Right ventricle myocardium inferior (tissue), 1 donor: Measurements from ENCODE around the gene XBP1. TPM values are rescaled to one million over a fixed set of nuclear protein-coding genes. Genes with fewer than 3 reads are reported as not detected.
A peak's percentile ranks its signal among the peaks of the same experiment; 100 is the strongest.

Experiments used
- ATAC-seq: fragments of 200-7000 bp; cut with Tn5 transposase; one replicate; pipeline ENCODE4 v1.9.1; 2020; ENCODE audit warnings: mild to moderate bottlenecking, moderate library complexity
- DNase-seq: peaks from one replicate; pipeline ENCODE4 v3.0.0; 2021; ENCODE audit errors: missing footprints
- intact Hi-C: fragments of 100-400 bp; cut with DNase I; formaldehyde crosslinking; loops from one replicate; pipeline ENCODE4 v1.11.0; 2022
- total RNA-seq: library from RNA; stranded (reverse); fragmentation: NEBNext Ultra II Directional; extraction: Animal tissue kit (Norgen Biotek cat#: 25700); gene quantifications from one replicate; pipeline ENCODE4 v1.2.1, GENCODE V29; 2021
- donor health status: DM: no; HTN: yes; CAD: no; lungs with severe emphysema.

XBP1 gene
- total RNA-seq, 1 donor from 2014 or later: 71.8 TPM

DNA sequence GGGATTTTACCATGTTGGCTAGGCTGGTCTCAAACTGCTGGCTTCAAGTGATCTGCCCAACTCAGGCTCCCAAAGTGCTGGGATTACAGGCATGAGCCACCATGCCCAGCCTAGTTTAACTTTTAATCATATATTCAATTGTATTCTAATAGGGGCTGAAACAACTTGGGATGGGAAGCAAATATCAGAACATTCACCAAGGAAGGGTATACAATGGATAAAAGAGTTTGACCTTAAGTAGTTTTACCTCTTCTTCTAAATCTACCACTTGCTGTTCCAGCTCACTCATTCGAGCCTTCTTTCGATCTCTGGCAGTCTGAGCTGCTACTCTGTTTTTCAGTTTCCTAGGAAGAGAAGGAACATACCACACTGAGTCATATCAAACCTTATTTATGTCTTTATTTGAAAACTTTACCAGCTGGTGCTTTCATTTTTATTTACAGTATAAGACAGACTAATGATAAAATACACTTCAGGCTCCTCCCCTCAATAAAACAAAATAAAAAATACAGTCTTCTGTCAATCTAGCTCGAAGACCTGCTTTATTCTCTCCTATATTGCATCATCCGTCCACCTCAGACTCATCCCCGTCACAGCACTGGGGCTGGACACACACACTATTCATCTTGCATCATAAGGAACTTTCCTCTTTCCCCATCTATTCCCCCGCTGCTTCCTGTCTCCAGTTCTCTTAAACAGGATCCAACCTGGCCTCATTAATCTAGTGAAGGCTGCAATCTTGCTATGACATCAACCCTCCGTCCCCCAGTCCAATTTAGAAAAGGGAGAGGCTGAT lies 1.4 kb downstream of the XBP1 start:
- DNase-seq (no peak), ATAC-seq (peak; percentile 27)
- intact Hi-C loops: loop anchor here (2.0 kb wide), 1 partner anchor 26 kb away; the partner anchor contains the start of gene CCDC117

DNA sequence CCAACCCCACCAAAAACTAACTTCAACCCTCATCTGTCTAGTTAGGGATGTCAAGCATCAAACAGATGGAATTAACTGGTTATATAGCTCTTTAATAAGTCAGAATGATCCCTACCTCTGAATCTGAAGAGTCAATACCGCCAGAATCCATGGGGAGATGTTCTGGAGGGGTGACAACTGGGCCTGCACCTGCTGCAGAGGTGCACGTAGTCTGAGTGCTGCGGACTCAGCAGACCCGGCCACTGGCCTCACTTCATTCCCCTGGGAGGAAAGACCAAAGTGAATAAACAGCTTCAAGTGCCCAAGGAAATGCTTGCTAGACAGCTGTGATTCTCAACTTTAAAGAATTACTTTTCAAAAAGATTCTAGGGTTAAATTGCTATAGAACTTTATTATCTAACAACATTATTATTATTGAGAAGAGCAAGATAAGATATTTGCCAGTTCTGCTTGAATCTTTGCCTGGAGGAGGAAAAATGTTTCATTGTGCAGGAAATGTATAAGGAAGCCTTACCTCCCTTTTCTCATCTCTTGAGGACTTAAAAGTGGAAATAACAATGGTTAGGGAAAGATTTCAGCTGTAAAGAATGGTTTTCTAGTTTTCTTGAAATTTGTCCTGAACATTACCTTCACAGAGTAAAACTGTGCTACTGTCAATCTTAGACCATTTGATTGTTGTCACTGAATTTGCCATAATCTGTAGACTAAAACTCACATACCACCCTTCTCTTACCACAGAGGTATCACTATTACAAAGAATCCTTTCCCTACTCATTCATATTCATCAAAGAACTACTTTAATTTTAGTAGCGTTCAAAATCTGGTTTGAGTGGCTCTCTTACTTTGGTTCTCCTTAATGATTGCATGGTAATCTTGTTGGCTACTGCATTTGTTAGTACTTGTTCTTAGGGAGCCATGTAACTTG lies 4.2 kb downstream of the XBP1 start:
- intact Hi-C loops: no loop called here
- no peak for DNase-seq
- ATAC-seq: no peak

DNA sequence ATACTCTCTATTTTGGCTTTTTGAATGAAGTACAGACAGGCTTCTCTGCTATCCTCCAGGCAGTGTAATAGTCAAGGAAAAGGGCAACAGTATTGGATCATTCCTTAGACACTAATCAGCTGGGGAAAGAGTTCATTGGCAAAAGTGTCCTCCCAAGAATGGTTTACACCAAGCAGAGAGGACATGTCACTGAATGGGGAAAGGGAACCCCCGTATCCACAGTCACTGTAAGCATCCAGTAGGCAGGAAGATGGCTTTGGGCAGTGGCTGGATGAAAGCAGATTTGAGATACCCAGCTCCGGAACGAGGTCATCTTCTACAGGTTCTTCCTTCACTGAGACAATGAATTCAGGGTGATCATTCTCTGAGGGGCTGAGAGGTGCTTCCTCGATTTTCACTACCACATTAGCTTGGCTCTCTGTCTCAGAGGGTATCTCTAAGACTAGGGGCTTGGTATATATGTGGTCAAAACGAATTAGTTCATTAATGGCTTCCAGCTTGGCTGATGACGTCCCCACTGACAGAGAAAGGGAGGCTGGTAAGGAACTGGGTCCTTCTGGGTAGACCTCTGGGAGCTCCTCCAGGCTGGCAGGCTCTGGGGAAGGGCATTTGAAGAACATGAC lies 5.2 kb downstream of the XBP1 start:
- no peak for ATAC-seq
- DNase-seq: no peak
- intact Hi-C loops: no loop called here

DNA sequence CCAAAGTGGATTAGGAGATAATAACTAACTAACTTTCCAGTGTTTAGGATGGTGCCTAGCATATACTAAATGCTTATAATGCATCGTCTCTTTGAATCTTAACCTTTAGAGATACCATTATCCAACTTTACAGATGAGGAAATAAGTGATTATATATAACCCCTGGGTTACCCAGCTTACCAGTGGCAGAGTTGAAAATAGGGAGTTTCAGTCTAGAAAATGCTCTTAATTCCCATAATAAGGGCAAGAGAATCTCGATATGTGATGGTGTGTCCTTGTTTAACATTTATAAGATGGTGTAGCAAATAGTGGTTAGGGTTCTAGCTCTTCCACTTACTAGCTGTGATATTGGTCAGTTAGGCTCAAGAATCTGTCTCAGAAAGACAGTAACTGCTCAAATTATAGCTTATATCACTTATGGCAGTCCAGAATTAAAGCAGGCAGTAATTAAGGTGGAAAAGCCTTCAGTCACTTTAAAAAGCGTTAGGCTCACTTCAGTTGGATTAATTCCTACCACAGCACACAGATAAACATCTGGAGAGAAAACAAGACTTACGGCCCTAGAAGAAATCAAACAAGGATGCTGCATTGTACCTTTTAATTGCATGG lies 6.3 kb downstream of the XBP1 start:
- DNase-seq (no peak), ATAC-seq (no peak)
- intact Hi-C loops: no loop called here

DNA sequence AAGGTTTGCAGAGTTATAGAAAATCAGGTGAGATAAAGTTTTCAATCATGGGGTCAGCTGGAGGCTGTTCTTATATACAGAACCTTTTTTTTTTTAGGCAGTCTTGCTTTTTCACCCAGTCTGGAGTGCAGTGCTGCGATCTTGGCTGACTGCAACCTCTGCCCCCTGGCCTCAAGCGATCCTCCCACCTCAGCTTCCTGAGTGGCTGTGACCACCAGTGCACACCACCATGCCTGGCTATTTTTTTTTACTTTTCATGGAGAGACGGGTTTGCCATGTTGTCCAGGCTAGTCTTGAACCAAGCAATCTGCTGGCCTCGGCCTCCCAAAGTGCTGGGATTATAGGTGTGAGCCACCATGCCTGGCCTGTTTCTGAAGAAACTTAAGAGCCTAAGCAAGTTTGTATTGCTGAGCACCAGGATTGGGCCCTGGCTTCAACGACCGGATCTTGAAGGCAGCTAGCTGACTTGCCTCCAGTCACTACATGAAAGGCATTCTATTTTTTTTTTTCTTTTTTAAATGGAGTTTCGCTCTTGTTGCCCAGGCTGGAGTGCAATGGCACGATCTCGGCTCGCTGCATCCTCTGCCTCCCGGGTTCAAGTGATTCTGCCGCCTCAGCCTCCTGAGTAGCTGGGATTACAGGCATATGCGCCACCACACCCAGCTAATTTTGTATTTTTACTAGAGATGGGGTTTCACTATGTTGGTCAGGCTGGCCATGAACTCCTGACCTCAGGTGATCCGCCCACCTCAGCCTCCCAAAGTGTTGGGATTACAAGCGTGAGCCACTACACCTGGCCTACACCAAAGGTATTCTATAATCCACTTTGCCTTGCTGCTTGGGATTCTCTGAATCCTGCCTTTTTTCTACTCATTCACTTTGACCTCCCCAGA lies 7.6 kb downstream of the XBP1 start:
- no peak for ATAC-seq
- no peak for DNase-seq
- intact Hi-C loops: no loop called here

DNA sequence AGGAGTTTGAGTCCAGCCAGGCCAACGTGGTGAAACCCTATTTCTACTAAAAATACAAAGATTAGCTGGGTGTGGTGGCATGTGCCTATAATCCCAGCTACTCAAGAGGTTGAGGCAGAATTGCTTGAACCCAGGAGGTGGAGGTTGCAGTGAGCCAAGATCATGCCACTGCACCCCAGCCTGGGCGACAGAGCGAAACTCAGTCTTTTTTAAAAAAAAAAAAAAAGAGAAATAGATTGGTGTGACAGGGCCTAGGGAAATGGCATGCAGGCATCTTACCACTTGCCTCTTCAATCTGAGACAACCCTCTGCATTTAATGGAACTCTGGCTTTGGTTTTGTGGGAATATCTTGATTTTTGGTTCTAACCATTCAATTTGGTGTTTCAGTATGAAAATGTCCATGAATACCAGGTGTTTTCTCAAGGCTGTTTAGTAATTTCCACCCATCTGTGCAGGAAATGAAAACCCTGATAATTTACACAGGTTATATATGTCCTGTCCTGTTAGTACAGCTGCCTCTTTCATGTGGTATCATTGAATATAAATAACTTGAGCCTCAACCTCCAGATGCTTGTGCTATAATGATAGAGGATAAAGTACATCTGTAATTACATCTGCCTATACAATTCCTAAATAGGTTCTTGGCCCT lies 8.4 kb downstream of the XBP1 start:
- intact Hi-C loops: no loop called here
- DNase-seq: no peak
- ATAC-seq: no peak

DNA sequence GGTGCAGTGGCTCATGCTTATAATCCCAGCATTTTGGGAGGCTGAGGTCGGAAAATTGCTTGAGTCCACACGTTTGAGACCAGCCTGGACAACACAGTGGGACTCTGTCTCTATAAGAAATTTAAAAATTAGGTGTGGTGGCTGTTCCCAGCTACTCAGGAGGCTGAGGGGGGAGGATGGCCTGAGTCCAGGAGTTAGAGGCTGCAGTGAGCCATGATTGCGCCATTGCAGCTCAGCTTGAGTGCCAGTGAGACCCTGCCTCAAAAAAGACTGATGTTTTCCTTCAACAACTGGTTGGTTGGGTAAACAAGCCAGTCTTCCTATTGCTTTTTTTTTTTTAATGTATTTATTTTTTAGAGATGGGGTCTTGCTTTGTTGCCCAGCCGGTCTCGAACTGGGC lies 9.2 kb downstream of the XBP1 start:
- DNase-seq: no peak
- intact Hi-C loops: no loop called here
- no peak for ATAC-seq

DNA sequence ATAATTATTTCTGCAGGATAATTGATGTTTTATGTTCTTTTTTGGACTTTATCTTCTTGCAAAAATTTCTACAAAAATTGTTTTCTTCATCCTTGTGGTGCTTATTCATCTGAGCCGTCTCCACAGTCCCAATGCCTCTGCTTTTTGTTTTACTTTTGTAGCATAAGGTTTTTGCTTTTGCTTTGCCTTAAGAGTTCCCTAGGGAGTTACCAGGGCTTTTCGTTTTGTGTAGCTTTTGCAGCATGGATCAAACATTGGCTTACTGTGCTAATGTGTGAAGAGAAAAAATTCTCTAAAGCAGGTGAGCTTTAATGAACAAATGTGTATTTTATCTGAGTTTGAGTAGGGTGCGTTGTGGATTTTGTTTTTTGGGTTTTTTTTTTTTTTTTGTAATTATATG lies 11.8 kb downstream of the XBP1 start:
- ATAC-seq: no peak
- intact Hi-C loops: no loop called here
- DNase-seq: no peak

DNA sequence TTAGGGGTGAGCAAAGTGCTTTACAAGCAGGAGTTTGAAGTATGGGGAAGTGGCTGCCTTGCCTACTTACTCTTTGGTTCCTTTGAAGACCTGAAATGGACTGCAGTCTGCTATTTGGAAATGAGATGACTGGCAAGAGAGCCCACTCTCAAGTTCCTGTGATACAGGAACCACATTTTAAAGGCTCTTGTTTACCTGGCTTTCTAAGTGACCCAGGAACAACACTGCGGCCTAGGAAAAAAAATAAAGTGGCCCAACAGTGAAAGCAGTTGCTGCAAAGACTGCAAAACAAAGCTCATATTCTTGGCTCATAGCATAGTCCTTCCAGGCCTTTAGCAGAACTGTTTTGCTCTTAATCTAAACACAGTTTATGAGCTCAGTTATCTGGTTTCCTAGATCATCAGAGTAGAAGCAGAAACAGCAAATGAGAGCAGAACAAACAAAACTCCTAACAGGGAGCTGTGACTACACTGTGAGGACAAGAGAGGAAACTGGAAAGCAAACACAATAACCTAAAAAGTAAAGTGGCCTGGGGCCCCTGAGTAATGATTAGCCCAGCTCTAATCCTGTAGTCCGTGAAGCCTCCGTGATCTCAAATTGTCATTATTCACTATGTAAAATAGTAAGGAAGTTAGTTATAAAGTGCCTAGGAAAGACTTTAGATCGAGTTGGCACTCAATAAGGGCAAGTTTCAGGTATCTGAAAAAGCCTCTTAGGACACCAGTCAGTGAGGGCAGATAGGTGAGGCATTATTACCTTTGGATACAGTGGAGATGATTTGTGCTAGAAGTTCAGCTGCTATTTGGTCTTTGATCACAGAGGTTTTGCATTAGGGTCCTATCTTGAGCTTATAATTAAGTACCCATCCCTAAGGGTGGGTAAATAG lies 16.3 kb downstream of the XBP1 start:
- no peak for ATAC-seq
- no peak for DNase-seq

DNA sequence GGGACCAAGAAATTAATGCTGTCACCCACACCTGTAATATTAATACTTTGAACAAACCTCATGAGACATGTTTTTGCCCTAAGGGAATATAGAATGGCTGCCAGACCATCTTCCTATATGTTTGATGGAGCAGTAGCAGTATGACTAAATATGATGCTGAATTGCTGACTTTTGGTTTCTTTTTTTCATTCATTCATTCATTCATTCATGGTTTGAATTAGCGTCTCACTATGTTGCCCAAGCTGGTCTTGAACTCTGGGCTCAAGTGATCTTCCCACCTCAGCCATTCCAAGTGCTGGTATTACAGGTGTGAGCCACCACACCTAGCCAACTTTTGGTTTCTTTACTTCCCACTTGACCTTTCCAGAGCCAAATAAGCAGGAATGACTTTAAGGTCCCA lies 20.1 kb downstream of the XBP1 start:
- DNase-seq (no peak), ATAC-seq (no peak)
- intact Hi-C loops: no loop called here

More for the DNA sequence above, 16.3 kb downstream of the XBP1 start:
- intact Hi-C loops: no loop called here

DNA sequence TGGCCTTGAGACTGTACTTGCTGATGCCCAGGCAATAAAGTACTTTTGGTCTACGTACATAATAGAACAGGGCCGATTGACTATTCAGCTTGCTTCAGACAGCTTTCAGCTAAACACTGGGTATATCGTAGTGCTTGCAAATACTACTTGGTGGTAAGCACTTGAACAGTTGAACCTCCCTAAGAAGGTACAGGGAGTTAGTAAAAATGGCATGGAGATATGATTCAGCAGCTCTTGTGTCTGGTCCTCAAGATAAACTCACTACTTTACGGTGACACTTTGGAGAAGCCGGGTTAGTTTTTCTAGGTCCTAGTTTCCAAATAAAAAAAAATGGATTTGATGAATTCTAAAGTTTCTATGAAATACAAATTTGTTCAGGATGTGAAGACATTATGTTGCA lies 20.5 kb downstream of the XBP1 start:
- ATAC-seq (no peak), DNase-seq (no peak)
- intact Hi-C loops: no loop called here

DNA sequence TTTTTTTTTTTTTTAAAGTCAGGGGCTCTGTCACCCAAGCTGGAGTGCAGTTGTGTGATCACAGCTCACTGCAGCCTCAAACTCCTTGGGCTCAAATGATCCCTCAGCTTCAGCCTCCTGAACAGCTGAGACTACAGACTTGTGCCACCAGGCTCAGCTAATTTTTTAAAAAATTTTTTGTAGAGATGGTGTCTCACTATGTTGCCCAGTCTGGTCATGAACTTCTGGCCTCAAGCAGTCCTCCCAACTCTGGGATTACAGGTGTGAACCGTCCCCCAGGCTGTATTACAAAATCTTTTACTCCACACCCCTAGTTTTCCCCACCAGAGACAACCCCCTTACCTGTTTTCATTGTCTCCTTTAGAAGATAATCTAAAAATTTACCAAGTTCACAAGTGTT lies 26.0 kb downstream of the XBP1 start:
- ATAC-seq: no peak

DNA sequence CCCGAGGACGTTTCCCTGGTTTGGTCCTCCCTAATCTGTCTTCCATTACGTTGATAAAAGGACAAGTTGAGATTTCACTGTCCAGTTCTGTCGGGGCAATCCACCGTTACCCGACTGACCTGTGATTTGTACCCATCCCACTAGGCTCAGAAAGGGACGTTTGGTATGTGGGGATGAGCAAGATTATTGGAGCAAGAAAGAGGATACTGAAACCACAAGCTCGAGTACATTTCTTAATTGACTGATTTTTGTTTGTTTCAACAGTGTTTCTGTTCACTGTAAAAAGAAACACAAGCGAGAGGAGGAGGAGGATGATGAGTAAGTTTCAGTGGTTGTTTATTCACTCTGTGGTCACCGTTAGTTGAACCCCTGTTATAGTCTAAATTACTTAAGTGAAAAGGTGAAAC lies 26.9 kb downstream of the XBP1 start:
- DNase-seq: no peak
- ATAC-seq: no peak
- intact Hi-C loops: loop anchor here (2.0 kb wide), 2 partner anchors 25 to 31 kb away; partner anchors contain the start of gene HSCB

More for the DNA sequence above, 26.0 kb downstream of the XBP1 start:
- no peak for DNase-seq
- intact Hi-C loops: no loop called here

DNA sequence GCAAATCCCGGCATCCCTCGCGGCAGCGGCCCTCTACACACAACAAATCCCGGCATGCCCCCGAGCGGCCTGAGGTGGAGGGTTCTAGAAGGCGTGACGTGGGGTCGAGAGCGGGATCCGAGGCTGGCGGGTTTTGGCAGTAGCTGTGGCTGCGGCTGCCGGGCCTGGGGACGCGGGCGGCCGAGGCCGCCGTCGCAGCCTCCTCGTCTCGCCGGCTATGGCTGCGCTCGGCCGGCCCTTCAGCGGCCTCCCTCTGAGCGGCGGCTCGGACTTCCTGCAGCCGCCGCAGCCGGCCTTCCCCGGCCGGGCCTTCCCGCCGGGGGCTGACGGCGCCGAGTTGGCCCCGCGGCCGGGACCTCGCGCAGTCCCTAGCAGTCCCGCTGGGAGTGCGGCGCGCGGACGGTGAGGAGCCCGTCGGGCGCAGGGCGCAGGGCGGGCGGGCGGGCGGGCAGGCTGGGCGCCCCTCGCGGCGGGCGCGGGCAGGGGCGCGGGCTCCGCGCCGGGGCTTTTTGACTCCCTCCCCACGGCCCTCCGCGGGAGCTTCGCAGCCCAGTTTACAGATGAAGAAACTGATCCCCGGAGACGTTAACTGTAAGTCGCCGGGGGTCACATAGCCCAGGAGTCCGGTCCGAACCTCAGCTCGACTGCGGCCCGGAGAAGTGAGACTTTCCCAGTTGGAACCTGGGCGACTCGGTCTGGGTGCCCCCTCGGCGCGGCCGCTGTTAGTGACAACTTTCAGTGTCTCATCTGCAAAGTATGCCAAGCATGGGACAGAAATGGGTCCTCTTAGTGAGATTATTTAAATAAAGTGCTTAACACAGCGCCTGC lies 27.5 kb downstream of the XBP1 start, which contains the start of gene CCDC117:
TSS of gene CCDC117 (plus strand) at position 63 of the 828 bp plus-strand sequence. CDS start at position 218, 155 bp downstream.
- intact Hi-C loops: loop anchor here (2.0 kb wide), 2 partner anchors 26 to 30 kb away; partner anchors contain the start of gene HSCB
- DNase-seq: peak; percentile 98
- ATAC-seq: peak; percentile 98

DNA sequence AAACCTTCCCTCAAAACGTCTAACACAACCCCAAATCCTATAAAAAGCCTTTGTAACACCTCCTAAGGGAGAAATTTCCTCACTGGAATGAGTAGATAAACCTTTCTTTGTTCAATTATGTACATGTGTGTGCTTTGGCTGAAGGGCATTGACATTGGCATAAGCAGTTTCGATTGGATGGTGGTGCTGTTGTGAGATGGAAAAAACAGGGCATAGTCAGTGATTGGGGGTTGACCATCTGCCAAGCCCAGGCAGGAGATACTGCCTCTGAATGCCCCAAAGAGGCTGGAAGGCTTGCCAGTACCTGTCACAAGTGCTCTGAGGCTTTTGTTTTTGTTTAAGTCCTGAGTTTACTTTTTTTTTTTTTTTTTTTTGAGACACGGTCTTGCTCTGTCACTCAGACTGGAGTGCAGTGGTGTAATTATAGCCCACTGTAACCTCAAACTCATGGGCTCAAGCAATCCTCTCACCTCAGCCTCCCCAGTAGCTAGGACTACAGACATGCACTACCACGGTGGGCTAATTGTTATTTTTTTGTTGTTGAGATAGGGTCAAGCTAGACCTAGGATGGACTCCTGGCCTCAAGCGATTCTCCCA lies 29.1 kb downstream of the XBP1 start:
- ATAC-seq (no peak), DNase-seq (no peak)
- intact Hi-C loops: no loop called here
